HCT116 (cell line): ENCODE data around the gene CTSL. TPM values are rescaled to one million over a fixed set of nuclear protein-coding genes. Genes with fewer than 3 reads are reported as not detected.

Experiments
- ATAC-seq: fragments of 200-7000 bp; cut with Tn5 transposase; 2 replicates; pipeline ENCODE4 v1.9.1; 2020; ENCODE audit warnings: mild to moderate bottlenecking, moderate library complexity
- BruUV-seq: library from RNA; stranded (reverse); fragments of 400-500 nt; replicated peaks from 2 replicates; lab custom pipeline; 2021; lab: Mats Ljungman, UMichigan
- CTCF ChIA-PET: fragments of 300-600 bp; sonication (Branson Sonifier 250); formaldehyde crosslinking; loops from one replicate; lab custom pipeline; 2021; ENCODE audit warnings: antibody characterized with exemption; lab: Charles Lee
- POLR2A ChIA-PET: fragments of 300-600, 350-600 bp; sonication (Branson Sonifier 250); formaldehyde crosslinking; loops from one replicate; lab custom pipeline; 2021; ENCODE audit warnings: antibody characterized with exemption; lab: Charles Lee
- RAD21 ChIA-PET, 2 experiments: fragments of 300-600 bp; sonication (Branson Sonifier 250); formaldehyde crosslinking; loops; one replicate each; lab custom pipeline; 2023; ENCODE audit warnings: low total read pairs in 2 of 2; ENCODE audit not compliant: uncharacterized antibody in 2 of 2, unreplicated experiment in 2 of 2, low non-redundant PET in 1 of 2; lab: Charles Lee
- DNase-seq: peaks from one replicate; pipeline ENCODE4 v3.0.0-alpha.2; 2010; ENCODE audit warnings: low read depth, low spot score
- H2AFZ ChIP-seq: fragments of 200-600 bp; shearing (Covaris generic), sonication (generic); 2 replicates; pipeline ENCODE4 v1.6.1; 2017; ENCODE audit warnings: low read depth, mixed run types, mixed read lengths, antibody characterized with exemption, low read length; ENCODE audit not compliant: poor library complexity, severe bottlenecking
- H3K27ac ChIP-seq: 2 replicates; pipeline ENCODE4 v1.5.1; 2012; ENCODE audit warnings: low read depth, low read length
- H3K27me3 ChIP-seq: fragments of 200-600 bp; sonication (generic); 2 replicates; pipeline ENCODE4 v1.6.1; 2016; ENCODE audit warnings: mixed run types, low read length, mixed read lengths; ENCODE audit not compliant: insufficient read depth
- H3K36me3 ChIP-seq, 2 experiments: fragments of 200-500 bp in 1 of 2; fragments of 200-600 bp in 1 of 2; sonication (Bioruptor generic) in 1 of 2; sonication (generic) in 1 of 2; 2 replicates each; pipeline versions ENCODE4 v1.5.1 to v1.6.1; 2014 to 2016; ENCODE audit warnings: low read length in 2 of 2, inconsistent platforms in 1 of 2, mixed read lengths in 1 of 2, mixed run types in 1 of 2; ENCODE audit not compliant: insufficient read depth in 2 of 2, control insufficient read depth in 1 of 2
- H3K4me1 ChIP-seq, 2 experiments: fragments of 200-600 bp in 1 of 2; sonication (generic) in 1 of 2; 2 replicates each; pipeline versions ENCODE4 v1.5.1 to v1.6.1; 2012 to 2017; ENCODE audit warnings: low read length in 2 of 2, inconsistent platforms in 1 of 2, mild to moderate bottlenecking in 1 of 2, mixed read lengths in 1 of 2, mixed run types in 1 of 2, moderate library complexity in 1 of 2; ENCODE audit not compliant: insufficient read depth in 2 of 2, control insufficient read depth in 1 of 2
- H3K4me2 ChIP-seq: fragments of 200-600 bp; sonication (generic); 2 replicates; pipeline ENCODE4 v1.6.1; 2017; ENCODE audit warnings: mixed run types, low read length, mixed read lengths
- H3K4me3 ChIP-seq, 2 experiments: fragments of 200-600 bp in 1 of 2; sonication (generic) in 1 of 2; replicated peaks in 1 of 2; 2 replicates each; pipeline ENCODE4 v1.5.1; 2011 to 2016; ENCODE audit warnings: low read length in 2 of 2, control low read depth in 1 of 2, low read depth in 1 of 2, mild to moderate bottlenecking in 1 of 2, mixed read lengths in 1 of 2, mixed run types in 1 of 2
- H3K79me2 ChIP-seq: fragments of 200-600 bp; sonication (generic); 2 replicates; pipeline ENCODE4 v1.6.1; 2017; ENCODE audit warnings: mild to moderate bottlenecking, mixed run types, low read length, moderate library complexity, mixed read lengths; ENCODE audit not compliant: insufficient read depth
- H3K9ac ChIP-seq: fragments of 200-600 bp; sonication (generic); 2 replicates; pipeline ENCODE4 v1.6.1; 2016; ENCODE audit warnings: low read length, mixed read lengths
- H3K9me2 ChIP-seq: fragments of 200-600 bp; sonication (generic), shearing (Covaris generic); 2 replicates; pipeline ENCODE4 v1.6.1; 2017; ENCODE audit warnings: mixed run types, mild to moderate bottlenecking, moderate library complexity; ENCODE audit not compliant: insufficient read depth
- H3K9me3 ChIP-seq, 2 experiments: fragments of 200-500 bp in 1 of 2; fragments of 200-600 bp in 1 of 2; sonication (Bioruptor generic) in 1 of 2; sonication (generic) in 1 of 2; 2 replicates each; pipeline ENCODE4 v1.6.1; 2014 to 2017; ENCODE audit warnings: low read length in 2 of 2, mixed read lengths in 2 of 2, inconsistent platforms in 1 of 2, low read depth in 1 of 2, mild to moderate bottlenecking in 1 of 2, mixed run types in 1 of 2, moderate library complexity in 1 of 2; ENCODE audit not compliant: control insufficient read depth in 1 of 2, insufficient read depth in 1 of 2
- H4K20me1 ChIP-seq: fragments of 200-600 bp; sonication (generic), shearing (Covaris generic); 2 replicates; pipeline ENCODE4 v1.6.1; 2017; ENCODE audit warnings: mixed run types, mild to moderate bottlenecking, moderate library complexity; ENCODE audit not compliant: insufficient read depth
- ATF3 ChIP-seq: IDR thresholded peaks from 2 replicates; pipeline ENCODE4 v1.6.1; 2012
- CBX3 ChIP-seq: IDR thresholded peaks from 2 replicates; pipeline ENCODE4 v1.6.1; 2012; ENCODE audit warnings: low read depth
- EZH2 ChIP-seq: fragments of 200-600 bp; sonication (generic); IDR thresholded peaks from 2 replicates; pipeline ENCODE4 v1.6.1; 2017; ENCODE audit warnings: antibody characterized with exemption, mixed run types
- EZH2phosphoT487 ChIP-seq: fragments of 200-600 bp; IDR thresholded peaks from 2 replicates; pipeline ENCODE4 v1.6.1; 2018; ENCODE audit warnings: antibody characterized with exemption, borderline replicate concordance
- FOSL1 ChIP-seq: IDR thresholded peaks from 2 replicates; pipeline ENCODE4 v1.6.1; 2012; ENCODE audit warnings: low read depth
- POLR2A ChIP-seq: IDR thresholded peaks from 2 replicates; pipeline ENCODE4 v1.7.0; 2011; ENCODE audit warnings: borderline replicate concordance; ENCODE audit not compliant: insufficient read depth, insufficient read length; ENCODE audit errors: extremely low read depth
- RAD21 ChIP-seq: IDR thresholded peaks from 2 replicates; pipeline ENCODE4 v1.6.1; 2012; ENCODE audit warnings: low read depth, mild to moderate bottlenecking
- SP1 ChIP-seq: IDR thresholded peaks from 2 replicates; pipeline ENCODE4 v1.6.1; 2012; ENCODE audit warnings: low read depth
- SRF ChIP-seq: IDR thresholded peaks from 2 replicates; pipeline ENCODE4 v1.6.1; 2012; ENCODE audit warnings: low read depth
- TCF7L2 ChIP-seq: IDR thresholded peaks from 2 replicates; pipeline ENCODE4 v1.7.0; 2011; ENCODE audit warnings: borderline replicate concordance, inconsistent platforms; ENCODE audit not compliant: insufficient read depth, insufficient read length; ENCODE audit errors: extremely low read depth
- YY1 ChIP-seq: IDR thresholded peaks from 2 replicates; pipeline ENCODE4 v1.6.1; 2011; ENCODE audit warnings: low read length, low read depth, moderate library complexity, mild to moderate bottlenecking; ENCODE audit not compliant: insufficient replicate concordance; ENCODE audit errors: extremely low read depth
- ZBTB33 ChIP-seq: IDR thresholded peaks from 2 replicates; pipeline ENCODE4 v1.6.1; 2011; ENCODE audit warnings: mild to moderate bottlenecking, low read length, moderate library complexity; ENCODE audit not compliant: insufficient replicate concordance; ENCODE audit errors: extremely low read depth
- ZFX ChIP-seq: fragments of 450-650 bp; IDR thresholded peaks from 2 replicates; pipeline ENCODE4 v1.6.1; 2017
- ZNF274 ChIP-seq: fragments of 200-500 bp; sonication (Bioruptor generic); IDR thresholded peaks from 2 replicates; pipeline ENCODE4 v1.6.1; 2014; ENCODE audit warnings: mild to moderate bottlenecking, low read depth, low read length, inconsistent platforms
- intact Hi-C: fragments of 100-400 bp; cut with micrococcal nuclease; formaldehyde crosslinking; loops from 2 replicates; pipeline ENCODE4 v1.10.0; 2022
- total RNA-seq: library from RNA; stranded (reverse); gene quantifications from one replicate; pipeline ENCODE4 v1.2.1, GENCODE V29; 2021; ENCODE audit not compliant: unreplicated experiment

CTSL gene
- total RNA-seq, 1 experiment from 2014 or later = 63.1 TPM

GRCh38 chr9:87685871-87686519, 39.9 kb upstream of the CTSL start:
- H3K27ac ChIP-seq = no peak overlapping the region
- H3K4me2 ChIP-seq = no peak overlapping the region
- no peaks in the 10 kb centered on the region for H4K20me1 ChIP-seq
- BruUV-seq = no TSS peak
- ATAC-seq (no peak), DNase-seq (no peak)
- H3K4me3 ChIP-seq = no peak overlapping the region
- H3K9me3 ChIP-seq = no peaks in the 10 kb centered on the region
- no peaks in the 10 kb centered on the region for H3K27me3 ChIP-seq
- CTCF ChIA-PET = interaction anchor here (0.7 to 3.4 kb wide), 2 partner anchors 126 to 1315 kb away, joined by 3 to 33 read pairs; no protein-coding TSS in a partner anchor
- RAD21 ChIA-PET = no interaction called here
- POLR2A ChIA-PET = no interaction called here
- no peak overlapping the region for H2AFZ ChIP-seq
- H3K4me1 ChIP-seq = peaks cover 0 to 4% of the 10 kb centered on the region in 2 experiments; a peak in 1 of 4 replicates
- intact Hi-C loops = loop anchor here (10.0 kb wide), 1 partner anchor 1319 kb away; no protein-coding TSS in a partner anchor
- no peaks in the 10 kb centered on the region for H3K9me2 ChIP-seq
- H3K36me3 ChIP-seq = no peaks in the 10 kb centered on the region
- TF ChIP-seq EZH2phosphoT487 (no peak), CBX3 (no peak), SP1 (no peak), ZFX (no peak), EZH2 (no peak), FOSL1 (no peak), RAD21 (no peak), POLR2A (no peak), YY1 (no peak), ATF3 (no peak), TCF7L2 (no peak), SRF (no peak), ZNF274 (no peak), ZBTB33 (no peak)
- H3K79me2 ChIP-seq = no peaks in the 10 kb centered on the region
- no peak overlapping the region for H3K9ac ChIP-seq
